PC-9 (cell line): ENCODE measurements around the gene VPS13D. TPM values are rescaled to one million over a fixed set of nuclear protein-coding genes. Genes with fewer than 3 reads are reported as not detected.

Experiments
- BruUV-seq: library from RNA; stranded (reverse); fragments of 400-500 nt; replicated peaks from 2 replicates; lab custom pipeline; 2021; lab: Mats Ljungman, UMichigan
- CTCF ChIA-PET: fragments of 300-600 bp; sonication (Branson Sonifier 250); formaldehyde crosslinking; loops from one replicate; lab custom pipeline; 2022; ENCODE audit warnings: antibody characterized with exemption; lab: Charles Lee
- POLR2A ChIA-PET: fragments of 300-600 bp; sonication (Branson Sonifier 250); formaldehyde crosslinking; loops from one replicate; lab custom pipeline; 2022; ENCODE audit warnings: antibody characterized with exemption; ENCODE audit not compliant: unreplicated experiment; lab: Charles Lee
- DNase-seq, 2 experiments: peaks; one replicate each; pipeline versions ENCODE4 v3.0.0 to v3.0.0-alpha.2; 2015 to 2022; ENCODE audit warnings: mixed read lengths in 1 of 2
- H2AFZ ChIP-seq: fragments of 200-600 bp; sonication (generic); 2 replicates; pipeline ENCODE4 v1.8.1; 2017; ENCODE audit warnings: antibody characterized with exemption
- H3F3A ChIP-seq: fragments of 200-600 bp; sonication (generic); 2 replicates; pipeline ENCODE4 v1.8.1; 2017; ENCODE audit warnings: antibody characterized with exemption, mild to moderate bottlenecking, low read depth; ENCODE audit not compliant: insufficient read depth
- H3K27ac ChIP-seq: fragments of 200-600 bp; sonication (generic); 2 replicates; pipeline ENCODE4 v1.6.1; 2016; ENCODE audit warnings: mixed run types
- H3K27me3 ChIP-seq: fragments of 200-600 bp; sonication (generic); 2 replicates; pipeline ENCODE4 v1.6.1; 2016; ENCODE audit warnings: low read depth, mixed run types; ENCODE audit not compliant: insufficient read depth
- H3K36me3 ChIP-seq: fragments of 200-600 bp; sonication (generic); 2 replicates; pipeline ENCODE4 v1.6.1; 2016; ENCODE audit warnings: low read depth, mixed run types
- H3K4me1 ChIP-seq: fragments of 200-600 bp; sonication (generic); replicated peaks from 2 replicates; pipeline ENCODE4 v1.6.1; 2016; ENCODE audit warnings: mixed run types; ENCODE audit not compliant: insufficient read depth
- H3K4me2 ChIP-seq: fragments of 200-600 bp; sonication (generic); 2 replicates; pipeline ENCODE4 v1.6.1; 2017; ENCODE audit warnings: mixed run types
- H3K4me3 ChIP-seq: fragments of 200-600 bp; sonication (generic); 2 replicates; pipeline ENCODE4 v1.6.1; 2016; ENCODE audit warnings: mixed run types
- H3K79me2 ChIP-seq: fragments of 200-600 bp; sonication (generic); 2 replicates; pipeline ENCODE4 v1.6.1; 2017; ENCODE audit warnings: low read depth, mixed run types
- H3K9me2 ChIP-seq: fragments of 200-600 bp; sonication (generic); 2 replicates; pipeline ENCODE4 v1.8.1; 2017; ENCODE audit warnings: mild to moderate bottlenecking; ENCODE audit not compliant: insufficient read depth
- H3K9me3 ChIP-seq: fragments of 200-600 bp; sonication (generic); 2 replicates; pipeline ENCODE4 v1.8.1; 2016; ENCODE audit warnings: low read depth; ENCODE audit not compliant: insufficient read depth
- H4K20me1 ChIP-seq: fragments of 200-600 bp; sonication (generic); 2 replicates; pipeline ENCODE4 v1.8.1; 2017; ENCODE audit not compliant: insufficient read depth
- EZH2 ChIP-seq: fragments of 200-600 bp; sonication (generic); IDR thresholded peaks from 2 replicates; pipeline ENCODE4 v1.8.0; 2017; ENCODE audit warnings: antibody characterized with exemption, low read depth
- intact Hi-C: fragments of 100-400 bp; cut with micrococcal nuclease; formaldehyde crosslinking; loops from one replicate; pipeline ENCODE4 v1.10.0; 2022; ENCODE audit not compliant: unreplicated experiment
- total RNA-seq: library from RNA; stranded (reverse); gene quantifications from 2 replicates; pipeline ENCODE4 v1.2.3, GENCODE V29; 2021
- TF ChIP-seq, protein P1 (sequence below): fragments of 200-600 bp; sonication (generic); conservative IDR thresholded peaks from 2 replicates; pipeline ENCODE4 v1.6.1; 2017; ENCODE audit warnings: mixed run types, antibody characterized with exemption, mild to moderate bottlenecking, moderate library complexity

The VPS13D gene
- total RNA-seq, 1 experiment from 2014 or later = 36.2 TPM

GRCh38 chr1:12204754-12205658 is 24.8 kb upstream of the VPS13D start:
- TF ChIP-seq EZH2 = no peak
- TF ChIP-seq, protein P1, sequence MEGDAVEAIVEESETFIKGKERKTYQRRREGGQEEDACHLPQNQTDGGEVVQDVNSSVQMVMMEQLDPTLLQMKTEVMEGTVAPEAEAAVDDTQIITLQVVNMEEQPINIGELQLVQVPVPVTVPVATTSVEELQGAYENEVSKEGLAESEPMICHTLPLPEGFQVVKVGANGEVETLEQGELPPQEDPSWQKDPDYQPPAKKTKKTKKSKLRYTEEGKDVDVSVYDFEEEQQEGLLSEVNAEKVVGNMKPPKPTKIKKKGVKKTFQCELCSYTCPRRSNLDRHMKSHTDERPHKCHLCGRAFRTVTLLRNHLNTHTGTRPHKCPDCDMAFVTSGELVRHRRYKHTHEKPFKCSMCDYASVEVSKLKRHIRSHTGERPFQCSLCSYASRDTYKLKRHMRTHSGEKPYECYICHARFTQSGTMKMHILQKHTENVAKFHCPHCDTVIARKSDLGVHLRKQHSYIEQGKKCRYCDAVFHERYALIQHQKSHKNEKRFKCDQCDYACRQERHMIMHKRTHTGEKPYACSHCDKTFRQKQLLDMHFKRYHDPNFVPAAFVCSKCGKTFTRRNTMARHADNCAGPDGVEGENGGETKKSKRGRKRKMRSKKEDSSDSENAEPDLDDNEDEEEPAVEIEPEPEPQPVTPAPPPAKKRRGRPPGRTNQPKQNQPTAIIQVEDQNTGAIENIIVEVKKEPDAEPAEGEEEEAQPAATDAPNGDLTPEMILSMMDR = no peak
- CTCF ChIA-PET = no interaction called here
- H3K4me1 ChIP-seq = no peaks in the 10 kb centered on the region

DNA sequence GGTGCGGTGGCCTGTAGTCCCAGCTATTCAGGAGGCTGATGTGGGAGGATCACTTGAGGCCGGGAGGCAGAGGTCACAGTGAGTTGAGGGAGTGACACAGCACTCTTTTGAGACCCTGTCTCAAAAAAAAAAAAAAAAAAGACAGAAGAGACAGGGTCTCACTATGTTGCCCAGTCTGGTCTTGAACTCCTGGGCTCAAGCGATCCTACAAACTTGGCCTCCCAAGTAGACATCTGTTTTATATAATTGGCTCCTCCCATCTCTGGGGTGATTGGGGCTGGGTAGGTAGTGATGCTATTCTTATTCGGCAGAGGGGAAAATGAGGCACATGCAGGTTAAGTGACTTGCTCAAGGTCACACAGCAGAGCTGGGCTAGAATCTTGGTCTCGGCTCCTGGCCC is 23.6 kb upstream of the VPS13D start:
- TF ChIP-seq, protein P1 = no peak
- TF ChIP-seq EZH2 = no peak
- no peaks in the 10 kb centered on the region for H3F3A ChIP-seq
- POLR2A ChIA-PET = no interaction called here
- no peak overlapping the region for H3K4me2 ChIP-seq
- no peaks in the 10 kb centered on the region for H3K36me3 ChIP-seq
- H3K79me2 ChIP-seq = no peaks in the 10 kb centered on the region
- no peak overlapping the region for H3K27ac ChIP-seq
- H3K9me2 ChIP-seq = no peaks in the 10 kb centered on the region
- no peaks in the 10 kb centered on the region for H3K4me1 ChIP-seq
- CTCF ChIA-PET = no interaction called here
- BruUV-seq = no TSS peak
- intact Hi-C loops = loop anchor here (10.0 kb wide), 1 partner anchor 371 kb away; no protein-coding TSS in a partner anchor
- DNase-seq = no peak
- H3K9me3 ChIP-seq = no peaks in the 10 kb centered on the region
- no peak overlapping the region for H3K4me3 ChIP-seq
- H4K20me1 ChIP-seq = no peaks in the 10 kb centered on the region
- H3K27me3 ChIP-seq = no peaks in the 10 kb centered on the region
- H2AFZ ChIP-seq = no peak overlapping the region

More at GRCh38 chr1:12204754-12205658, 24.8 kb upstream of the VPS13D start:
- no peaks in the 10 kb centered on the region for H3K9me2 ChIP-seq
- H2AFZ ChIP-seq = no peak overlapping the region
- no peak overlapping the region for H3K4me2 ChIP-seq
- H3K4me3 ChIP-seq = no peak overlapping the region
- no peaks in the 10 kb centered on the region for H3K27me3 ChIP-seq
- DNase-seq = no peak
- H4K20me1 ChIP-seq = no peaks in the 10 kb centered on the region
- H3K27ac ChIP-seq = no peak overlapping the region
- no TSS peak for BruUV-seq
- H3K79me2 ChIP-seq = no peaks in the 10 kb centered on the region
- no peaks in the 10 kb centered on the region for H3F3A ChIP-seq
- intact Hi-C loops = loop anchor here (10.0 kb wide), 1 partner anchor 370 kb away; no protein-coding TSS in a partner anchor
- POLR2A ChIA-PET = no interaction called here
- H3K36me3 ChIP-seq = no peaks in the 10 kb centered on the region
- H3K9me3 ChIP-seq = no peaks in the 10 kb centered on the region

- Histone ChIP-seq H3K36me3 (no peaks in the 10 kb centered on the region), H3K4me1 (no peaks in the 10 kb centered on the region), H3K27ac (no peak overlapping the region), H3K4me2 (no peak overlapping the region), H2AFZ (no peak overlapping the region), H3K4me3 (no peak overlapping the region), H3K9me2 (no peaks in the 10 kb centered on the region), H3K27me3 (no peaks in the 10 kb centered on the region), H3K9me3 (no peaks in the 10 kb centered on the region), H3F3A (no peaks in the 10 kb centered on the region), H3K79me2 (no peaks in the 10 kb centered on the region), H4K20me1 (no peaks in the 10 kb centered on the region)
- CTCF ChIA-PET = no interaction called here
- DNase-seq = peak in 1 of 2 experiments; percentile 28
- TF ChIP-seq, protein P1 = no peak
- no peak for TF ChIP-seq EZH2
- intact Hi-C loops = loop anchor here (10.0 kb wide), 1 partner anchor 372 kb away; no protein-coding TSS in a partner anchor
- POLR2A ChIA-PET = interaction anchor here (0.6 kb wide), 1 partner anchor 8 kb away, joined by 3 read pairs; no protein-coding TSS in a partner anchor
- BruUV-seq = no TSS peak
Measured at GRCh38 chr1:12206792-12207424, 22.9 kb upstream of the VPS13D start.
